IMR-90 (cell line): ENCODE results near the gene GAS2L2. TPM values are rescaled to one million over a fixed set of nuclear protein-coding genes. Genes with fewer than 3 reads are reported as not detected.
A peak's percentile ranks its signal among the peaks of the same experiment; 100 is the strongest.

Experiments
- ATAC-seq: fragments of 200-7000 bp; cut with Tn5 transposase; 2 replicates; pipeline ENCODE4 v1.9.1; 2020; ENCODE audit warnings: low read depth, mild to moderate bottlenecking, moderate library complexity
- BruUV-seq: library from RNA; stranded (reverse); fragments of 400-500 nt; replicated peaks from 2 replicates; lab custom pipeline; 2021; lab: Mats Ljungman, UMichigan
- CTCF ChIA-PET: fragments of 300-600 bp; formaldehyde crosslinking; extraction: SDS; loops from one replicate; lab custom pipeline; 2021; ENCODE audit warnings: antibody characterized with exemption; lab: Yijun Ruan, JAX
- POLR2A ChIA-PET: fragments of 300-600 bp; sonication (Branson Sonifier 250); formaldehyde crosslinking; loops from one replicate; lab custom pipeline; 2022; ENCODE audit warnings: antibody characterized with exemption; ENCODE audit not compliant: unreplicated experiment; lab: Charles Lee
- DNase-seq: peaks from one replicate; pipeline ENCODE4 v3.0.0; 2013
- H2AFZ ChIP-seq: replicated peaks from 2 replicates; pipeline ENCODE3; 2013; ENCODE audit warnings: low read length, mild to moderate bottlenecking; ENCODE audit not compliant: poor library complexity
- H2AK5ac ChIP-seq: 2 replicates; pipeline ENCODE4 v1.6.1; 2013; ENCODE audit warnings: low read depth, low read length, inconsistent platforms
- H2AK9ac ChIP-seq: replicated peaks from 2 replicates; pipeline ENCODE3; 2013; ENCODE audit warnings: mild to moderate bottlenecking, low read depth, low read length, moderate library complexity; ENCODE audit not compliant: poor library complexity
- H2BK120ac ChIP-seq: 2 replicates; pipeline ENCODE4 v1.6.1; 2013; ENCODE audit warnings: low read depth, low read length, inconsistent platforms
- H2BK15ac ChIP-seq: 3 replicates; pipeline ENCODE4 v1.6.1; 2013; ENCODE audit warnings: low read depth, low read length, inconsistent platforms
- H2BK20ac ChIP-seq: 2 replicates; pipeline ENCODE4 v1.6.1; 2013; ENCODE audit warnings: low read depth, mild to moderate bottlenecking, inconsistent platforms, low read length, moderate library complexity
- H2BK5ac ChIP-seq: 2 replicates; pipeline ENCODE4 v1.6.1; 2013; ENCODE audit warnings: mild to moderate bottlenecking, low read depth, low read length, inconsistent platforms; ENCODE audit not compliant: poor library complexity, severe bottlenecking
- H3K14ac ChIP-seq: replicated peaks from 2 replicates; pipeline ENCODE4 v1.6.1; 2013; ENCODE audit warnings: low read depth, low read length, inconsistent platforms
- H3K18ac ChIP-seq: 2 replicates; pipeline ENCODE4 v1.6.1; 2013; ENCODE audit warnings: low read depth, low read length, control low read depth
- H3K23ac ChIP-seq: 2 replicates; pipeline ENCODE4 v1.6.1; 2013; ENCODE audit warnings: low read depth, low read length, inconsistent platforms
- H3K27ac ChIP-seq: 2 replicates; pipeline ENCODE4 v1.5.1; 2013; ENCODE audit warnings: mild to moderate bottlenecking, control low read depth, low read length; ENCODE audit not compliant: insufficient read depth
- H3K27me3 ChIP-seq: 2 replicates; pipeline ENCODE4 v1.6.1; 2013; ENCODE audit warnings: low read length; ENCODE audit not compliant: control insufficient read depth, insufficient read depth
- H3K36me3 ChIP-seq: 2 replicates; pipeline ENCODE4 v1.6.1; 2013; ENCODE audit warnings: low read length, mixed read lengths; ENCODE audit not compliant: control insufficient read depth, insufficient read depth
- H3K4ac ChIP-seq: 2 replicates; pipeline ENCODE4 v1.6.1; 2013; ENCODE audit warnings: low read depth, low read length, inconsistent platforms
- H3K4me1 ChIP-seq: 2 replicates; pipeline ENCODE4 v1.6.1; 2013; ENCODE audit warnings: low read length, mixed read lengths; ENCODE audit not compliant: control insufficient read depth, insufficient read depth
- H3K4me2 ChIP-seq: 2 replicates; pipeline ENCODE4 v1.6.1; 2013; ENCODE audit warnings: low read depth, mild to moderate bottlenecking, control low read depth, low read length, moderate library complexity
- H3K4me3 ChIP-seq: 2 replicates; pipeline ENCODE4 v1.5.1; 2013; ENCODE audit warnings: low read depth, mild to moderate bottlenecking, control low read depth, low read length, moderate library complexity; ENCODE audit not compliant: insufficient read depth
- H3K56ac ChIP-seq: 2 replicates; pipeline ENCODE4 v1.6.1; 2013; ENCODE audit warnings: low read length, inconsistent platforms; ENCODE audit not compliant: insufficient read depth; ENCODE audit errors: extremely low read depth
- H3K79me1 ChIP-seq, 2 experiments: 2 replicates each; pipeline ENCODE4 v1.6.1; 2013; ENCODE audit warnings: low read length in 2 of 2, inconsistent platforms in 1 of 2, low read depth in 1 of 2
- H3K9ac ChIP-seq: 2 replicates; pipeline ENCODE4 v1.6.1; 2013; ENCODE audit warnings: low read depth, low read length, control low read depth
- H3K9me1 ChIP-seq: 2 replicates; pipeline ENCODE4 v1.6.1; 2013; ENCODE audit warnings: low read length, inconsistent platforms; ENCODE audit not compliant: insufficient read depth
- H3K9me3 ChIP-seq: 2 replicates; pipeline ENCODE4 v1.6.1; 2013; ENCODE audit warnings: low read length; ENCODE audit not compliant: control insufficient read depth, insufficient read depth
- H4K20me1 ChIP-seq: 2 replicates; pipeline ENCODE4 v1.6.1; 2013; ENCODE audit warnings: low read length, inconsistent platforms; ENCODE audit not compliant: insufficient read depth
- H4K5ac ChIP-seq: 2 replicates; pipeline ENCODE4 v1.6.1; 2013; ENCODE audit warnings: mild to moderate bottlenecking, low read depth, low read length, control low read depth
- H4K8ac ChIP-seq, 2 experiments: 2 replicates each; pipeline ENCODE4 v1.6.1; 2013; ENCODE audit warnings: low read depth in 2 of 2, low read length in 2 of 2, control low read depth in 1 of 2, inconsistent platforms in 1 of 2
- H4K91ac ChIP-seq: 2 replicates; pipeline ENCODE4 v1.6.1; 2013; ENCODE audit warnings: low read depth, low read length, inconsistent platforms; ENCODE audit not compliant: insufficient read depth
- CTCF ChIP-seq: conservative IDR thresholded peaks from 2 replicates; pipeline ENCODE4 v1.5.1; 2012; ENCODE audit warnings: mild to moderate bottlenecking, low read depth, low read length, improper control_type of control experiment
- FOS ChIP-seq: fragments of 150-350 bp; IDR thresholded peaks from 2 replicates; pipeline ENCODE4 v1.6.1; 2016; ENCODE audit warnings: low read depth, low read length
- RFX5 ChIP-seq: IDR thresholded peaks from 2 replicates; pipeline ENCODE4 v1.8.0; 2012; ENCODE audit warnings: low read depth, mild to moderate bottlenecking, low read length, moderate library complexity
- WGBS, 2 experiments: methylation state at CpG; one replicate each; pipeline versions ENCODE4 v1.1.5 to v1.1.7; 2013; ENCODE audit warnings: missing lambda C conversion rate in 2 of 2; ENCODE audit not compliant: insufficient read length in 1 of 2; ENCODE audit errors: extremely low coverage in 2 of 2; 5-methylcytosine and 5-hydroxymethylcytosine counted together
- dilution Hi-C: fragments of 300-500 bp; cut with HindIII; formaldehyde crosslinking; loops from one replicate; pipeline ENCODE4 v1.14.3; 2018; ENCODE audit warnings: low sequenced_read_pairs; ENCODE audit not compliant: unreplicated experiment
- in situ Hi-C: fragments of 300-500 bp; cut with MboI; formaldehyde crosslinking; loops from 3 replicates; pipeline ENCODE4 v1.14.3; 2019; ENCODE audit warnings: low sequenced_read_pairs, inconsistent platforms, mixed read lengths
- intact Hi-C: fragments of 100-400 bp; cut with micrococcal nuclease; formaldehyde crosslinking; loops from 2 replicates; pipeline ENCODE4 v1.10.0; 2022
- polyA plus RNA-seq, 3 experiments: library from polyadenylated mRNA; depleted of rRNA; stranded (reverse); fragments of >200 nt; gene quantifications; 2 replicates each; pipeline ENCODE4 v1.2.3, GENCODE V29; 2012; ENCODE audit warnings: low replicate concordance in 1 of 3
- total RNA-seq: library from RNA; depleted of rRNA; stranded (reverse); fragments of >200 nt; gene quantifications from 2 replicates; pipeline ENCODE4 v1.2.3, GENCODE V29; 2012

Gene GAS2L2
- total and polyA plus RNA-seq, 2 of the 4 experiments (the other 2 are of a cell fraction), result 0.02 TPM; not detected in 1

GRCh38 chr17:35769895-35770486 lies 17.0 kb upstream of the GAS2L2 start:
- no peak overlapping the region for H2AK5ac ChIP-seq
- no peak overlapping the region for H4K5ac ChIP-seq
- TF ChIP-seq RFX5 (no peak), FOS (no peak), CTCF (0 out of 2 replicates have a peak, but pooled peaks have one; percentile 4)
- H2BK120ac ChIP-seq, result no peak overlapping the region
- no peak overlapping the region for H3K27ac ChIP-seq
- 92% methylated on average over 42 of the region's 48 CpGs; no CpG with 5 or more reads in 1 of the 2 experiments for WGBS, 2 experiments
- in situ Hi-C loops (no loop called here), dilution Hi-C loops (no loop called here), intact Hi-C loops (no loop called here)
- no peak for ATAC-seq
- peaks cover 11% of the 10 kb centered on the region; the same call in 1 of the 2 replicates for H3K4me1 ChIP-seq
- peaks cover 38% of the 10 kb centered on the region for H3K27me3 ChIP-seq
- BruUV-seq, result no TSS peak
- no peak for DNase-seq
- H3K4me2 ChIP-seq, result no peak overlapping the region
- H3K56ac ChIP-seq, result no peak overlapping the region
- no peak overlapping the region for H2BK20ac ChIP-seq
- H2AK9ac ChIP-seq, result no peak overlapping the region
- no peaks in the 10 kb centered on the region for H3K9me3 ChIP-seq
- H3K4me3 ChIP-seq, result no peak overlapping the region
- no peak overlapping the region for H4K8ac ChIP-seq
- no peak overlapping the region for H3K9ac ChIP-seq
- H3K18ac ChIP-seq, result no peak overlapping the region
- no peak overlapping the region for H3K23ac ChIP-seq
- POLR2A ChIA-PET, result no interaction called here
- H3K36me3 ChIP-seq, result no peaks in the 10 kb centered on the region
- H2BK15ac ChIP-seq, result no peak overlapping the region
- H3K9me1 ChIP-seq, result no peaks in the 10 kb centered on the region
- no peak overlapping the region for H2AFZ ChIP-seq
- no peak overlapping the region for H2BK5ac ChIP-seq
- peaks cover 4% of the 10 kb centered on the region; the same call in 1 of the 2 replicates for H4K20me1 ChIP-seq
- no peak overlapping the region for H4K91ac ChIP-seq
- no peaks in the 10 kb centered on the region for H3K79me1 ChIP-seq
- H3K14ac ChIP-seq, result no peak overlapping the region
- CTCF ChIA-PET, result no interaction called here
- no peak overlapping the region for H3K4ac ChIP-seq
